Endothelial cell of umbilical vein (primary cell): Measurements from ENCODE around the gene TAF8. TPM values are rescaled to one million over a fixed set of nuclear protein-coding genes. Genes with fewer than 3 reads are reported as not detected.
"Not testable (repeated sequence)": the region's sequence is repeated elsewhere in the genome, so short reads cannot be mapped to it uniquely, and the experiment has no call there.

Experiments
- BruUV-seq: library from RNA; stranded (reverse); fragments of 400-500 nt; replicated peaks from 2 replicates; lab custom pipeline; 2021; lab: Mats Ljungman, UMichigan
- CTCF ChIA-PET: fragments of 300-600, 350-600 bp; sonication (Branson Sonifier 250); formaldehyde crosslinking; loops from one replicate; lab custom pipeline; 2021; ENCODE audit warnings: antibody characterized with exemption, inconsistent platforms; lab: Charles Lee
- POLR2A ChIA-PET: fragments of 300-600, 350-600 bp; sonication (Branson Sonifier 250); formaldehyde crosslinking; loops from one replicate; lab custom pipeline; 2021; ENCODE audit warnings: antibody characterized with exemption, inconsistent platforms; lab: Charles Lee
- DNase-seq: peaks from one replicate; pipeline ENCODE4 v3.0.0-alpha.2; 2011; ENCODE audit warnings: low read depth, low spot score
- FAIRE-seq: peaks from 2 replicates; lab custom pipeline; 2011; peaks lifted over from hg19 to GRCh38; lab: Jason Lieb, UNC
- H2AFZ ChIP-seq: 2 replicates; pipeline ENCODE4 v1.6.0; 2012; ENCODE audit warnings: low read depth, low read length, control low read depth, inconsistent platforms
- H3K27ac ChIP-seq: 2 replicates; pipeline ENCODE4 v1.5.1; 2011; ENCODE audit warnings: low read depth, mild to moderate bottlenecking, control low read depth, low read length, moderate library complexity; ENCODE audit not compliant: insufficient read depth
- H3K27me3 ChIP-seq, 2 experiments: 2 replicates each; pipeline versions ENCODE4 v1.6.0 to v1.6.1; 2011; ENCODE audit warnings: low read length in 2 of 2, mixed read lengths in 1 of 2; ENCODE audit not compliant: control insufficient read depth in 2 of 2, insufficient read depth in 2 of 2
- H3K36me3 ChIP-seq, 2 experiments: 2 replicates in 1 of 2; 3 replicates in 1 of 2; pipeline ENCODE4 v1.5.1; 2011; ENCODE audit warnings: low read length in 2 of 2, mild to moderate bottlenecking in 1 of 2, moderate library complexity in 1 of 2; ENCODE audit not compliant: control insufficient read depth in 2 of 2, insufficient read depth in 2 of 2; ENCODE audit errors: extremely low read depth in 1 of 2
- H3K4me1 ChIP-seq: 3 replicates; pipeline ENCODE4 v1.5.1; 2011; ENCODE audit warnings: mild to moderate bottlenecking, low read length; ENCODE audit not compliant: control insufficient read depth, insufficient read depth; ENCODE audit errors: extremely low read depth
- H3K4me2 ChIP-seq: 2 replicates; pipeline ENCODE4 v1.6.1; 2011; ENCODE audit warnings: low read length, control low read depth, mixed read lengths; ENCODE audit not compliant: insufficient read depth
- H3K4me3 ChIP-seq, 3 experiments: fragments of 200-600 bp in 1 of 3; sonication (generic), shearing (Covaris generic) in 1 of 3; replicated peaks in 1 of 3; 2 replicates each; pipeline ENCODE4 v1.5.1; 2011 to 2016; ENCODE audit warnings: control low read depth in 3 of 3, low read length in 3 of 3, mild to moderate bottlenecking in 2 of 3, inconsistent platforms in 1 of 3, low read depth in 1 of 3, moderate library complexity in 1 of 3; ENCODE audit not compliant: insufficient read depth in 1 of 3
- H3K79me2 ChIP-seq: 2 replicates; pipeline ENCODE4 v1.6.0; 2012; ENCODE audit warnings: low read length, inconsistent platforms; ENCODE audit not compliant: control insufficient read depth, insufficient read depth
- H3K9ac ChIP-seq: replicated peaks from 2 replicates; pipeline ENCODE3; 2011; ENCODE audit warnings: low read length, control low read depth; ENCODE audit not compliant: insufficient read depth; ENCODE audit errors: extremely low read depth
- H3K9me1 ChIP-seq: replicated peaks from 3 replicates; pipeline ENCODE4 v1.6.0; 2011; ENCODE audit warnings: mild to moderate bottlenecking, low read length; ENCODE audit not compliant: control insufficient read depth, insufficient read depth; ENCODE audit errors: extremely low read depth
- H3K9me3 ChIP-seq: replicated peaks from 2 replicates; pipeline ENCODE4 v1.5.1; 2012; ENCODE audit warnings: low read length, inconsistent platforms; ENCODE audit not compliant: control insufficient read depth, insufficient read depth
- H4K20me1 ChIP-seq: replicated peaks from 2 replicates; pipeline ENCODE3; 2011; ENCODE audit warnings: mild to moderate bottlenecking, low read length; ENCODE audit not compliant: control insufficient read depth, insufficient read depth; ENCODE audit errors: extremely low read depth
- FOS ChIP-seq: IDR thresholded peaks from 2 replicates; pipeline ENCODE4 v1.6.1; 2011; ENCODE audit warnings: mild to moderate bottlenecking, low read length, moderate library complexity, borderline replicate concordance; ENCODE audit not compliant: insufficient read depth
- GATA2 ChIP-seq: IDR thresholded peaks from 2 replicates; pipeline ENCODE4 v1.7.0; 2011; ENCODE audit warnings: low read depth, mild to moderate bottlenecking, moderate library complexity, mixed read lengths, low read length; ENCODE audit not compliant: insufficient read length, insufficient read depth
- JUN ChIP-seq: IDR thresholded peaks from 2 replicates; pipeline ENCODE4 v1.6.1; 2011; ENCODE audit warnings: borderline replicate concordance, low read depth; ENCODE audit not compliant: insufficient read length, insufficient read depth
- MAX ChIP-seq: IDR thresholded peaks from 2 replicates; pipeline ENCODE4 v1.6.1; 2011; ENCODE audit not compliant: insufficient read depth, insufficient read length
- MYC ChIP-seq: IDR thresholded peaks from one replicate; pipeline ENCODE4 v1.6.1; 2011; ENCODE audit warnings: mild to moderate bottlenecking, low read depth, low read length
- POLR2A ChIP-seq: IDR thresholded peaks from 2 replicates; pipeline ENCODE4 v1.6.1; 2012; ENCODE audit warnings: low read depth, mild to moderate bottlenecking, control low read depth, low read length
- POLR2AphosphoS5 ChIP-seq: IDR thresholded peaks from 2 replicates; pipeline ENCODE4 v1.6.1; 2012; ENCODE audit warnings: low read depth, mild to moderate bottlenecking, control low read depth, low read length, moderate library complexity; ENCODE audit not compliant: insufficient read depth
- dilution Hi-C: fragments of 300-500 bp; cut with MboI; formaldehyde crosslinking; loops from one replicate; pipeline ENCODE4 v1.15.0; 2019; ENCODE audit warnings: low sequenced_read_pairs; ENCODE audit not compliant: extremely low pct_ligation_motif_present
- intact Hi-C: fragments of 100-400 bp; cut with micrococcal nuclease; formaldehyde crosslinking; loops from one replicate; pipeline ENCODE4 v1.10.0; 2022
- polyA plus RNA-seq, 4 experiments: library from polyadenylated mRNA; depleted of rRNA in 3 of 4; stranded (reverse) in 3 of 4; unstranded in 1 of 4; fragments of >200 nt; gene quantifications; 2 replicates each; pipeline versions ENCODE4 v1.2.1 to v1.2.3, GENCODE V29; 2011 to 2012; ENCODE audit warnings: missing spikeins in 1 of 4
- total RNA-seq: library from RNA; stranded (reverse); gene quantifications from 2 replicates; pipeline ENCODE4 v1.2.3, GENCODE V29; 2021

Gene TAF8
- total and polyA plus RNA-seq, 2 donors (not counting 3 experiments of a cell fraction or from before 2014, with no cell fraction given) = 32.9 to 45.4 TPM

GRCh38 chr6:42032366-42032765 is 18.0 kb upstream of the TAF8 start:
- ChIA-PET POLR2A (no interaction called here), CTCF (no interaction called here)
- H3K4me3 ChIP-seq = no peak overlapping the region
- intact Hi-C loops (no loop called here), dilution Hi-C loops (no loop called here)
- no peaks in the 10 kb centered on the region for H3K27me3 ChIP-seq
- no peaks in the 10 kb centered on the region for H3K9me3 ChIP-seq
- no TSS peak for BruUV-seq
- no peak overlapping the region for H3K9ac ChIP-seq
- no peaks in the 10 kb centered on the region for H3K79me2 ChIP-seq
- no peak for FAIRE-seq
- no peak for DNase-seq
- H3K36me3 ChIP-seq = no peaks in the 10 kb centered on the region
- no peak overlapping the region for H3K4me2 ChIP-seq
- no peak overlapping the region for H2AFZ ChIP-seq
- H4K20me1 ChIP-seq = no peaks in the 10 kb centered on the region
- no peak overlapping the region for H3K27ac ChIP-seq
- TF ChIP-seq FOS (no peak), POLR2AphosphoS5 (no peak), POLR2A (no peak), MYC (no peak), MAX (no peak), GATA2 (no peak), JUN (no peak)
- peaks cover 10% of the 10 kb centered on the region for H3K4me1 ChIP-seq
- H3K9me1 ChIP-seq = no peaks in the 10 kb centered on the region

- H3K9ac ChIP-seq, DNase-seq, H3K4me3 ChIP-seq, H3K4me1 ChIP-seq, H3K9me3 ChIP-seq, FAIRE-seq, H3K27me3 ChIP-seq, H2AFZ ChIP-seq, POLR2A ChIA-PET, intact Hi-C loops, H3K4me2 ChIP-seq, BruUV-seq, H3K27ac ChIP-seq, H3K36me3 ChIP-seq, dilution Hi-C loops, H3K9me1 ChIP-seq, H4K20me1 ChIP-seq, H3K79me2 ChIP-seq: not testable (repeated sequence)
- CTCF ChIA-PET = interaction anchor here (0.7 kb wide), 1 partner anchor 44 kb away, joined by 3 read pairs; no protein-coding TSS in a partner anchor
Observed at GRCh38 chr6:42037669-42038068, 12.7 kb upstream of the TAF8 start.
